ENCODE measurements around the gene SMPDL3B.

SMPDL3B gene

GRCh38 chr1:27940297-27940696 lies 5.5 kb downstream of the SMPDL3B start:
- DNase-seq (ENCODE audit: low read depth in 2 of 2), result peak; percentile 21 to 65

GRCh38 chr1:27940870-27941560 lies 6.2 kb downstream of the SMPDL3B start:
- DNase-seq (ENCODE audit: low read depth in 2 of 2), result no peak

GRCh38 chr1:27941671-27942540 lies 7.1 kb downstream of the SMPDL3B start:
- no peak for DNase-seq (ENCODE audit: low read depth in 2 of 2)

- DNase-seq (ENCODE audit: low read depth in 2 of 2), result no peak
Observed at GRCh38 chr1:27945020-27945419, 10.2 kb downstream of the SMPDL3B start.

GRCh38 chr1:27949027-27949426 lies 14.2 kb downstream of the SMPDL3B start:
- no peak for DNase-seq (ENCODE audit: low read depth in 2 of 2)

- no peak for DNase-seq (ENCODE audit: low read depth in 2 of 2)
Observed at GRCh38 chr1:27951396-27951795, 16.6 kb downstream of the SMPDL3B start.

- DNase-seq (ENCODE audit: low read depth in 2 of 2), result no peak
Observed at GRCh38 chr1:27952147-27952546, 17.3 kb downstream of the SMPDL3B start.

GRCh38 chr1:27954186-27954585 lies 19.4 kb downstream of the SMPDL3B start:
- DNase-seq (ENCODE audit: low read depth in 2 of 2), result no peak

GRCh38 chr1:27955076-27955475 lies 20.3 kb downstream of the SMPDL3B start:
- no peak for DNase-seq (ENCODE audit: low read depth in 2 of 2)

- DNase-seq (ENCODE audit: low read depth in 2 of 2), result no peak
Observed at GRCh38 chr1:27956761-27957160, 22.0 kb downstream of the SMPDL3B start.

- no peak for DNase-seq (ENCODE audit: low read depth in 2 of 2)
Observed at GRCh38 chr1:27957655-27958054, 22.9 kb downstream of the SMPDL3B start.

GRCh38 chr1:27958513-27958912 lies 23.7 kb downstream of the SMPDL3B start:
- DNase-seq (ENCODE audit: low read depth in 2 of 2), result no peak

GRCh38 chr1:27959792-27960603 lies 25.2 kb downstream of the SMPDL3B start, which contains the start of gene XKR8:
TSS of gene XKR8 (plus strand) at chr1:27959973. CDS start at chr1:27960070, 97 bp downstream.
- peak; percentile 64 to 77 for DNase-seq (ENCODE audit: low read depth in 2 of 2)

- DNase-seq (ENCODE audit: low read depth in 2 of 2), result no peak
Observed at GRCh38 chr1:27960762-27961645, 26.2 kb downstream of the SMPDL3B start.

GRCh38 chr1:27961646-27962221 lies 26.9 kb downstream of the SMPDL3B start:
- DNase-seq (ENCODE audit: low read depth in 2 of 2), result no peak

GRCh38 chr1:27963393-27963792 lies 28.6 kb downstream of the SMPDL3B start:
- DNase-seq (ENCODE audit: low read depth in 2 of 2), result no peak

GRCh38 chr1:27966402-27967105 lies 31.8 kb downstream of the SMPDL3B start:
- DNase-seq (ENCODE audit: low read depth in 2 of 2), result no peak

GRCh38 chr1:27967106-27967883 lies 32.5 kb downstream of the SMPDL3B start:
- DNase-seq (ENCODE audit: low read depth in 2 of 2), result no peak

GRCh38 chr1:27967884-27968466 lies 33.2 kb downstream of the SMPDL3B start:
- no peak for DNase-seq (ENCODE audit: low read depth in 2 of 2)

All from stimulated activated CD4-positive, alpha-beta T cell treated with anti-CD3 and anti-CD28 coated beads, Interleukin-12 subunit alpha, Interleukin-12 subunit beta, amount 100 ng/mL, for 24 hours (primary cell).